Small intestine (tissue), 16 donors: ENCODE measurements around the gene BCKDHA. TPM values are rescaled to one million over a fixed set of nuclear protein-coding genes. Genes with fewer than 3 reads are reported as not detected.
A peak's percentile ranks its signal among the peaks of the same experiment; 100 is the strongest.

ENCODE experiments used
- DNase-seq, 2 donors: peaks; one replicate each; pipeline versions ENCODE4 v3.0.0 to v3.0.0-alpha.2; 2013
- FAIRE-seq: peaks from 2 replicates; lab custom pipeline; 2012; peaks lifted over from hg19 to GRCh38; lab: Jason Lieb, UNC
- H3K27ac ChIP-seq, 3 donors: one replicate each; pipeline ENCODE4 v1.5.1; 2013; ENCODE audit warnings: low read length in 2 of 3, mild to moderate bottlenecking in 2 of 3, control low read depth in 1 of 3, inconsistent platforms in 1 of 3, low read depth in 1 of 3, moderate library complexity in 1 of 3
- H3K27me3 ChIP-seq, 3 donors: one replicate each; pipeline ENCODE4 v1.6.1; 2013; ENCODE audit warnings: low read length in 3 of 3, inconsistent platforms in 1 of 3; ENCODE audit not compliant: control insufficient read depth in 3 of 3, insufficient read depth in 3 of 3
- H3K36me3 ChIP-seq, 3 donors: one replicate each; pipeline ENCODE4 v1.6.1; 2013; ENCODE audit warnings: low read length in 3 of 3, inconsistent platforms in 1 of 3, low read depth in 1 of 3, mild to moderate bottlenecking in 1 of 3, moderate library complexity in 1 of 3; ENCODE audit not compliant: control insufficient read depth in 3 of 3, insufficient read depth in 2 of 3
- H3K4me1 ChIP-seq, 3 donors: one replicate each; pipeline ENCODE4 v1.6.1; 2013; ENCODE audit warnings: low read length in 2 of 3, inconsistent platforms in 1 of 3, low read depth in 1 of 3, mild to moderate bottlenecking in 1 of 3, moderate library complexity in 1 of 3; ENCODE audit not compliant: control insufficient read depth in 3 of 3, insufficient read depth in 2 of 3
- H3K4me3 ChIP-seq, 3 donors: one replicate each; pipeline ENCODE4 v1.5.1; 2013; ENCODE audit warnings: low read length in 3 of 3, control low read depth in 1 of 3, inconsistent platforms in 1 of 3, low read depth in 1 of 3, mild to moderate bottlenecking in 1 of 3, moderate library complexity in 1 of 3
- H3K9me3 ChIP-seq, 2 donors: one replicate each; pipeline ENCODE4 v1.6.1; 2013; ENCODE audit warnings: low read depth in 1 of 2, low read length in 1 of 2; ENCODE audit not compliant: control insufficient read depth in 2 of 2, insufficient read depth in 1 of 2
- WGBS, 3 donors: extraction: QIAGEN DNeasy Blood & Tissue Kit; methylation state at CpG; one replicate each; pipeline ENCODE4 v1.1.7; 2013; 5-methylcytosine and 5-hydroxymethylcytosine counted together
- long read RNA-seq, 10 donors: transcript quantifications; one replicate each; lab custom pipeline, GENCODE V29; 2026
- polyA plus RNA-seq, 4 donors: library from polyadenylated mRNA; stranded (reverse) in 3 of 4; unstranded in 1 of 4; fragments of 200-250 nt in 3 of 4; fragments of 120-200 nt in 1 of 4; gene quantifications; one replicate each; pipeline versions ENCODE4 v1.2.1 to v1.2.3, GENCODE V29; 2013
- donor health status: healthy with polysubstance abuse.
- donor health status: control.
- donor health status: control.
- donor health status: Bipolar disorder and iron deficiency.
- donor health status: healthy.

Gene BCKDHA
- polyA plus RNA-seq = 10 to 100 TPM; 19.9 to 34.0 (median 24.8) TPM
- long read RNA-seq, donor 1, transcript BCKDHA-201 (9 exons, 2,103 nt) = major isoform, 18 of 268 reads
- long read RNA-seq, donor 1, partial matches to known transcripts = 222 of 268 reads
- long read RNA-seq, donor 1, other reads (novel, unspliced or antisense) = 28 of 268 reads
- long read RNA-seq, donor 2, partial matches to known transcripts = 0 of 2 reads
- long read RNA-seq, donor 2, other reads (novel, unspliced or antisense) = 0 of 2 reads
- long read RNA-seq, donor 3, transcript BCKDHA-201 (9 exons, 2,103 nt) = major isoform, 5 of 25 reads
- long read RNA-seq, donor 3, partial matches to known transcripts = 20 of 25 reads
- long read RNA-seq, donor 3, other reads (novel, unspliced or antisense) = 0 of 25 reads
- long read RNA-seq, donor 4 = 0 reads
- long read RNA-seq, donor 5, partial matches to known transcripts = 99 of 100 reads
- long read RNA-seq, donor 5, other reads (novel, unspliced or antisense) = 0 of 100 reads
- long read RNA-seq, donor 6, transcript BCKDHA-201 (9 exons, 2,103 nt) = major isoform, 12 of 39 reads
- long read RNA-seq, donor 6, partial matches to known transcripts = 13 of 39 reads
- long read RNA-seq, donor 6, other reads (novel, unspliced or antisense) = 14 of 39 reads
- long read RNA-seq, donor 7, transcript BCKDHA-201 (9 exons, 2,103 nt) = major isoform, 54 of 71 reads
- long read RNA-seq, donor 7, partial matches to known transcripts = 17 of 71 reads
- long read RNA-seq, donor 7, other reads (novel, unspliced or antisense) = 0 of 71 reads
- long read RNA-seq, donor 8, partial matches to known transcripts = 0 of 2 reads
- long read RNA-seq, donor 8, other reads (novel, unspliced or antisense) = 0 of 2 reads
- long read RNA-seq, donor 9 = 0 reads
- long read RNA-seq, donor 10, transcript BCKDHA-201 (9 exons, 2,103 nt) = major isoform, 14 of 21 reads
- long read RNA-seq, donor 10, partial matches to known transcripts = 6 of 21 reads
- long read RNA-seq, donor 10, other reads (novel, unspliced or antisense) = 0 of 21 reads

- Histone ChIP-seq H3K36me3 (peaks cover 0 to 21% (median 0%) of the 10 kb centered on the region in 3 donors), H3K9me3 (no peaks in the 10 kb centered on the region), H3K27me3 (no peaks in the 10 kb centered on the region), H3K27ac (peak within 1 kb of the TSS; percentile 34 to 93 (median 76)), H3K4me3 (peak within 1 kb of the TSS; percentile 84 to 93 (median 89)), H3K4me1 (peaks cover 3 to 9% (median 7%) of the 10 kb centered on the region in 3 donors)
- 0% methylated on average over 50 of the region's 50 CpGs for WGBS, 3 donors
- FAIRE-seq = no peak
- peak; percentile 100 for DNase-seq
Observed at GRCh38 chr19:41397086-41398049, at the start of gene BCKDHA, which contains the start of gene EXOSC5. TSS of gene BCKDHA (plus strand) at chr19:41397818. CDS start at chr19:41397828, 10 bp downstream. TSS of gene EXOSC5 (minus strand) at chr19:41397359. CDS start at chr19:41397328, 31 bp downstream.

GRCh38 chr19:41350735-41351338, 46.8 kb upstream of the BCKDHA start:
- peaks cover 0 to 52% (median 0%) of the 10 kb centered on the region in 3 donors for H3K27me3 ChIP-seq
- peaks cover 0 to 31% (median 2%) of the 10 kb centered on the region in 3 donors for H3K4me1 ChIP-seq
- FAIRE-seq (no peak), DNase-seq (peak in 1 of 2 donors; percentile 35)
- H3K36me3 ChIP-seq = peaks cover 0 to 7% (median 0%) of the 10 kb centered on the region in 3 donors
- no peaks in the 10 kb centered on the region for H3K9me3 ChIP-seq
- H3K27ac ChIP-seq = peak overlapping the region in 2 of 3 donors; percentile 5 to 39
- peak overlapping the region; percentile 28 to 69 (median 55) for H3K4me3 ChIP-seq
- WGBS, 3 donors = 2 to 5% (median 3%) methylated on average over 22 of the region's 22 CpGs

GRCh38 chr19:41351339-41352245, 46.0 kb upstream of the BCKDHA start:
- peak; percentile 57 to 63 for DNase-seq
- H3K9me3 ChIP-seq = no peaks in the 10 kb centered on the region
- 0 to 1% (median 1%) methylated on average over 47 to 58 of the region's 58 CpGs for WGBS, 3 donors
- peak overlapping the region; percentile 55 to 69 (median 69) for H3K4me3 ChIP-seq
- peaks cover 0 to 52% (median 0%) of the 10 kb centered on the region in 3 donors for H3K27me3 ChIP-seq
- peak overlapping the region in 1 of 3 donors; percentile 39 for H3K27ac ChIP-seq
- H3K4me1 ChIP-seq = peaks cover 0 to 31% (median 2%) of the 10 kb centered on the region in 3 donors
- FAIRE-seq = no peak
- peaks cover 0 to 7% (median 0%) of the 10 kb centered on the region in 3 donors for H3K36me3 ChIP-seq

GRCh38 chr19:41352279-41352608, 45.4 kb upstream of the BCKDHA start:
- WGBS, 3 donors = 0 to 1% (median 1%) methylated on average over 12 of the region's 12 CpGs
- peaks cover 0 to 10% (median 0%) of the 10 kb centered on the region in 3 donors for H3K36me3 ChIP-seq
- peak overlapping the region in 1 of 3 donors; percentile 39 for H3K27ac ChIP-seq
- peaks cover 0 to 31% (median 2%) of the 10 kb centered on the region in 3 donors for H3K4me1 ChIP-seq
- peaks cover 0 to 52% (median 0%) of the 10 kb centered on the region in 3 donors for H3K27me3 ChIP-seq
- H3K4me3 ChIP-seq = peak overlapping the region; percentile 55 to 69 (median 69)
- FAIRE-seq (no peak), DNase-seq (peak in 1 of 2 donors; percentile 18)
- H3K9me3 ChIP-seq = no peaks in the 10 kb centered on the region

- WGBS, 3 donors = 0 to 1% (median 1%) methylated on average over 57 to 71 of the region's 71 CpGs
- H3K27ac ChIP-seq = peak overlapping the region in 1 of 3 donors; percentile 39
- FAIRE-seq = no peak
- no peaks in the 10 kb centered on the region for H3K9me3 ChIP-seq
- peaks cover 0 to 52% (median 0%) of the 10 kb centered on the region in 3 donors for H3K27me3 ChIP-seq
- peak; percentile 32 to 60 for DNase-seq
- peak overlapping the region; percentile 55 to 69 (median 69) for H3K4me3 ChIP-seq
- peaks cover 0 to 31% (median 2%) of the 10 kb centered on the region in 3 donors for H3K4me1 ChIP-seq
- peaks cover 0 to 13% (median 0%) of the 10 kb centered on the region in 3 donors for H3K36me3 ChIP-seq
Observed at GRCh38 chr19:41352609-41353465, 44.8 kb upstream of the BCKDHA start.
